HG02610 (cell line): ENCODE results near the gene CFAP410.
"Not testable (repeated sequence)": the region's sequence is repeated elsewhere in the genome, so short reads cannot be mapped to it uniquely, and the experiment has no call there.

Experiments
- ATAC-seq: cut with Tn5 transposase; IDR thresholded peaks from one replicate; pipeline ENCODE4 v1.9.1; 2021; ENCODE audit warnings: mild to moderate bottlenecking, moderate library complexity; ENCODE audit not compliant: unreplicated experiment

CFAP410 gene

GRCh38 chr21:44370027-44370735 lies 31.0 kb upstream of the CFAP410 start:
- ATAC-seq: no peak

- ATAC-seq: no peak
Observed at GRCh38 chr21:44368711-44369446, 29.7 kb upstream of the CFAP410 start.

- ATAC-seq: no peak
Observed at GRCh38 chr21:44366586-44367211, 27.5 kb upstream of the CFAP410 start.

GRCh38 chr21:44365967-44366585 lies 26.9 kb upstream of the CFAP410 start:
- no peak for ATAC-seq

GRCh38 chr21:44365251-44365966 lies 26.2 kb upstream of the CFAP410 start:
- no peak for ATAC-seq

GRCh38 chr21:44364151-44365053 lies 25.2 kb upstream of the CFAP410 start:
- ATAC-seq: no peak

- ATAC-seq: no peak
Observed at GRCh38 chr21:44363278-44363677, 24.1 kb upstream of the CFAP410 start.

- ATAC-seq: not testable (repeated sequence)
Observed at GRCh38 chr21:44361903-44362302, 22.7 kb upstream of the CFAP410 start.

GRCh38 chr21:44360159-44360558 lies 21.0 kb upstream of the CFAP410 start:
- no peak for ATAC-seq

GRCh38 chr21:44359396-44359795 lies 20.2 kb upstream of the CFAP410 start:
- ATAC-seq: no peak

GRCh38 chr21:44357064-44357837 lies 18.1 kb upstream of the CFAP410 start:
- ATAC-seq: no peak

GRCh38 chr21:44356636-44357035 lies 17.4 kb upstream of the CFAP410 start:
- no peak for ATAC-seq

- no peak for ATAC-seq
Observed at GRCh38 chr21:44356160-44356559, 17.0 kb upstream of the CFAP410 start.

- no peak for ATAC-seq
Observed at GRCh38 chr21:44354775-44355771, 15.9 kb upstream of the CFAP410 start.

- no peak for ATAC-seq
Observed at GRCh38 chr21:44354001-44354405, 14.8 kb upstream of the CFAP410 start.

- peak; percentile 35 for ATAC-seq
Observed at GRCh38 chr21:44353191-44353970, 14.2 kb upstream of the CFAP410 start, which contains the start of gene TRPM2. TSS of gene TRPM2 (plus strand) at chr21:44353621. CDS start at chr21:44353701, 80 bp downstream.
